ENCODE data around the gene HS2ST1. TPM values are rescaled to one million over a fixed set of nuclear protein-coding genes. Genes with fewer than 3 reads are reported as not detected.

The HS2ST1 gene
- total RNA-seq, 2 donors from 2014 or later = 21.3 to 23.5 TPM

DNA sequence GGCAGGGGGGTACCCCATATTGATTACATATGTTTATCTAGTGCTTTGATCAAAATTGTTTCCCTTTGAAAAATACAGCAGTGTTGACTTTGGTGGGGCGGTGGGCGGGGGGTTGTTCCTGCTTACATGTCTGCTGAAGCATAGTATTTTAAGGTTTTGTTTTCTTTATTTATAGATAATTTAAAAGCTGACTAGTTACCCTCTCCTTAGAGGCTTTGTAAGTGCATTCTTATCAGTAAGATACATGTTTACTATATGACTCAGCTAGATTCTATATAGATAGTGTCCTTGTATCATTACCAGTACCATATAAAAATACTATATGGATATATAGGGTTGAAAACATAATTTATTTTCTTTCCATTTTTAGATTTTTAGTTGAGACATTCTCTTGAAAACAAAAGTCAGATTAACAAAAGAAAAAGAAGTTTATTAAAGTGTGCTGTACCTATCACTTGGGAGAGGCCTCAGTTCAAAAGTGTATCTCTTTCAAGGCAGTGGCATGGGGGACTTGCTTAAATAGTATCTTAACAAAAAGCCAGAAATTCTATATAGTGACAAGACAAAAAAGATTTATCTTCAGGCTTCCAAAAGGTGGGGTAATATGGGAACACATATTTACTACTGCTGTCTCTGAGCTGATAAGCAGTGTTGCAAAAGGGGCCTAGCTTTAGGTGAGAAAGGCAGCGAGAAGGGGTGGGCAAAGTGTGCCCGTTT lies 79.0 kb downstream of the HS2ST1 start:
- Histone ChIP-seq H3K27me3 (no peaks in the 10 kb centered on the region), H3K9me3 (no peaks in the 10 kb centered on the region), H3K27ac (no peak overlapping the region), H3K9ac (ENCODE audit: low read depth in 2 of 2, low read length in 2 of 2) (no peak overlapping the region), H3K4me1 (no peaks in the 10 kb centered on the region), H3K4me3 (no peak overlapping the region), H3K36me3 (no peaks in the 10 kb centered on the region)
- TF ChIP-seq, protein P1, sequence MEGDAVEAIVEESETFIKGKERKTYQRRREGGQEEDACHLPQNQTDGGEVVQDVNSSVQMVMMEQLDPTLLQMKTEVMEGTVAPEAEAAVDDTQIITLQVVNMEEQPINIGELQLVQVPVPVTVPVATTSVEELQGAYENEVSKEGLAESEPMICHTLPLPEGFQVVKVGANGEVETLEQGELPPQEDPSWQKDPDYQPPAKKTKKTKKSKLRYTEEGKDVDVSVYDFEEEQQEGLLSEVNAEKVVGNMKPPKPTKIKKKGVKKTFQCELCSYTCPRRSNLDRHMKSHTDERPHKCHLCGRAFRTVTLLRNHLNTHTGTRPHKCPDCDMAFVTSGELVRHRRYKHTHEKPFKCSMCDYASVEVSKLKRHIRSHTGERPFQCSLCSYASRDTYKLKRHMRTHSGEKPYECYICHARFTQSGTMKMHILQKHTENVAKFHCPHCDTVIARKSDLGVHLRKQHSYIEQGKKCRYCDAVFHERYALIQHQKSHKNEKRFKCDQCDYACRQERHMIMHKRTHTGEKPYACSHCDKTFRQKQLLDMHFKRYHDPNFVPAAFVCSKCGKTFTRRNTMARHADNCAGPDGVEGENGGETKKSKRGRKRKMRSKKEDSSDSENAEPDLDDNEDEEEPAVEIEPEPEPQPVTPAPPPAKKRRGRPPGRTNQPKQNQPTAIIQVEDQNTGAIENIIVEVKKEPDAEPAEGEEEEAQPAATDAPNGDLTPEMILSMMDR (IDR thresholded peaks at IDR 0.05) = no peak
- no peak for DNase-seq
- intact Hi-C loops (cut with DNase I) = no loop called here

DNA sequence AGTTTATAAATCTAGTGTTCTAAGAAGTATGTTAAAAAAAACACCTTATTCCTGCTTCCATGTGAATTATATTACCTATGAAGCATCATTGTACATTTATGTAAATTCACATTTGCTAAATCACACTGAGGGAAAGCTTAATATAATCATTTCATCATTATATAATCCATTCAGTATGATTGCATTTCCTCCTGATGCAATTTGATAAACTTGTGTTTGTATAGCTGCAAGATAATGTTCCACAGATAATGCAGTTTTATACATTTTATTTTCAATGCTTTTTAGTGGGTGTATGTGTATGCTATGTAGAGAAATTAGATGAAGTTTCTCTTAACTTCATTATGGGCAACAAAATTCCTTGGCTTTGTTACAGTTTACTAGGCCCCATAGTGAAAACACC lies 79.6 kb downstream of the HS2ST1 start:
- intact Hi-C loops (cut with DNase I) = no loop called here

DNA sequence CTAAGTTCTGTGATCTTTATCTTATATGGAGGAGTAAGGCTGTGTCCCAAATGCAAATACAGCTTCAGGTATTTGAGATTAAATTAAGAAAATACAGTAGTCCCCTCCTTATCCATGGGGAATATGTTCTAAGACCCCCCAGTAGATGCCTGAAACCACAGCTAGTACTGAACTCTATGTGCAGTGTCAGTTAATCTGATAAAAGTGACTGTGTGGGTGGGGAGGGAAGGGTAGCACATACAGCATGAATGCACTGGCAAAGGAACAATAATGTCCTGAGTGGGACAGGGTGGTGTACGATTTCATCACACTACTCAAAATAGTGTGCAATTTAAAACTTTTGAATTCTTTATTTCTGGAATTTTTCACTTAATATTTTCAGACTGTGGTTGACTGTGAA lies 83.1 kb downstream of the HS2ST1 start:
- no peak for DNase-seq
- no peaks in the 10 kb centered on the region for H3K36me3 ChIP-seq
- no peak overlapping the region for H3K4me3 ChIP-seq
- no peak overlapping the region for H3K27ac ChIP-seq
- no peak overlapping the region for H3K9ac ChIP-seq (ENCODE audit: low read depth in 2 of 2, low read length in 2 of 2)
- TF ChIP-seq, protein P1 (IDR thresholded peaks at IDR 0.05) = no peak
- intact Hi-C loops (cut with DNase I) = no loop called here
- no peaks in the 10 kb centered on the region for H3K9me3 ChIP-seq
- H3K4me1 ChIP-seq = no peaks in the 10 kb centered on the region
- H3K27me3 ChIP-seq = no peaks in the 10 kb centered on the region

More for the DNA sequence above, 79.6 kb downstream of the HS2ST1 start:
- Histone ChIP-seq H3K27ac (no peak overlapping the region), H3K27me3 (no peaks in the 10 kb centered on the region), H3K9me3 (no peaks in the 10 kb centered on the region), H3K36me3 (no peaks in the 10 kb centered on the region), H3K9ac (ENCODE audit: low read depth in 2 of 2, low read length in 2 of 2) (no peak overlapping the region), H3K4me1 (no peaks in the 10 kb centered on the region), H3K4me3 (no peak overlapping the region)
- TF ChIP-seq, protein P1 (IDR thresholded peaks at IDR 0.05) = no peak
- no peak for DNase-seq

DNA sequence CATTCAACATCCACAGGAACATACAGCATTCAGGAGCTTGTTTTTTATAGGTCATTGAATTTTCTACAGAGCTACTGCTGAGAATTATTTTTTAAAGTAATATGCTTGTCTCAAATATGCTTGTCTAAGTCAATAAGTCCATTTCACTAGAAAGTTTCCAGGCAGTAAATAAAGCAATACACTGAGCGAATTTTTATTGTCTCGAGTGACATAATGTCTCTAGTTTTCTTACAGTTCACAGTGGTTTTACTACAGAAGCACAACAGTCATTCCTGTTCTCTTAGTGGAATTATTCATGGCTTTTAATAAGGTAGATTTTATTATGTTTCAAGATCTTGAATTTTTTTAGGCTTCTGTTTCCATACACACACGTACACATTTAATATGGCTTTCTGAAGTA lies 83.8 kb downstream of the HS2ST1 start:
- intact Hi-C loops (cut with DNase I) = no loop called here
- H3K27ac ChIP-seq = no peak overlapping the region
- TF ChIP-seq, protein P1 (IDR thresholded peaks at IDR 0.05) = no peak

DNA sequence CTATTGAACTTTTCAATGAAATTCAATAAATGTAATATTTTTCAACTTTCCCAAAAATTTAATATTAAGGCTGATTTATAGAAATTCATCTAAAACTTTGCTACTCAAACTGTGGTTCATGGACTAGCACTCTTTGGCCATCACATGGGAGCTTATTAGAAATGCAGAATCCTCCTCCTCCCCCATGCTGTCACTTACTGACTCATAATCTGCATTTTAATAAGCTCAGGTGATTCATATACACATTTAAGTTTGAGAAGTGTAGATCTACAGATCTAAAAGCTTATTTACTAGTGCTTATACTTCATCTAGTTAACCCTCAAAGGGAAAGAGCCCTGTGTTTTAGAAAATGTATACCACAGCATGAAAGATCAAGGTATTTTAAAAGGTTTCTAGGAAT lies 84.3 kb downstream of the HS2ST1 start:
- no peaks in the 10 kb centered on the region for H3K4me1 ChIP-seq
- H3K9me3 ChIP-seq = no peaks in the 10 kb centered on the region
- TF ChIP-seq, protein P1 (IDR thresholded peaks at IDR 0.05) = no peak
- no peak overlapping the region for H3K27ac ChIP-seq
- no peak overlapping the region for H3K4me3 ChIP-seq
- H3K27me3 ChIP-seq = no peaks in the 10 kb centered on the region
- intact Hi-C loops (cut with DNase I) = no loop called here
- no peak for DNase-seq
- H3K9ac ChIP-seq (ENCODE audit: low read depth in 2 of 2, low read length in 2 of 2) = no peak overlapping the region
- no peaks in the 10 kb centered on the region for H3K36me3 ChIP-seq

More for the DNA sequence above, 83.8 kb downstream of the HS2ST1 start:
- H3K4me3 ChIP-seq = no peak overlapping the region
- no peaks in the 10 kb centered on the region for H3K36me3 ChIP-seq
- no peaks in the 10 kb centered on the region for H3K9me3 ChIP-seq
- H3K27me3 ChIP-seq = no peaks in the 10 kb centered on the region
- no peaks in the 10 kb centered on the region for H3K4me1 ChIP-seq
- no peak overlapping the region for H3K9ac ChIP-seq (ENCODE audit: low read depth in 2 of 2, low read length in 2 of 2)
- DNase-seq = no peak
